GM18498 (cell line): ENCODE data around the gene CLRN2.
"Not testable (repeated sequence)": the region's sequence is repeated elsewhere in the genome, so short reads cannot be mapped to it uniquely, and the experiment has no call there.

ENCODE experiments used
- ATAC-seq: cut with Tn5 transposase; IDR thresholded peaks from one replicate; pipeline ENCODE4 v1.9.1; 2021; ENCODE audit warnings: mild to moderate bottlenecking, moderate library complexity; ENCODE audit not compliant: unreplicated experiment

Gene CLRN2

DNA sequence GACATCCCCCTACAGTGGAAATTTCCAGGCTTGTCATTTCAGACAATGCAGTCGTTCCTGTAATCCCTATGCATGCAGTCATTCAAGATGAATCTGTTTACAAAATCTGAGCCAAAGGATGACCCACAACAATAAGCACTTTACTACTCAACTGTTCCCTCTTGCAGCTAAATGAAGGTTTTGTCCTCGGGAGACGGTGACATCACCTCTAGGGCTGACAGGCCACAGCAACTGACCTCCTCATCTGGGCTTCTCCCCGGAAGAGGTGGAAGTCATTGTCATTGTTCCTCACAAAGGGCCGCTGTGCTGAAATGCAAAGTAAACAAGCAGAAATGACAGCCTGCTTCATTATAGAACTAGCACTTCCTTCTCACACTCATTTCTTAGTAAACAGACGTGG lies 29.2 kb downstream of the CLRN2 start:
- ATAC-seq, result no peak

DNA sequence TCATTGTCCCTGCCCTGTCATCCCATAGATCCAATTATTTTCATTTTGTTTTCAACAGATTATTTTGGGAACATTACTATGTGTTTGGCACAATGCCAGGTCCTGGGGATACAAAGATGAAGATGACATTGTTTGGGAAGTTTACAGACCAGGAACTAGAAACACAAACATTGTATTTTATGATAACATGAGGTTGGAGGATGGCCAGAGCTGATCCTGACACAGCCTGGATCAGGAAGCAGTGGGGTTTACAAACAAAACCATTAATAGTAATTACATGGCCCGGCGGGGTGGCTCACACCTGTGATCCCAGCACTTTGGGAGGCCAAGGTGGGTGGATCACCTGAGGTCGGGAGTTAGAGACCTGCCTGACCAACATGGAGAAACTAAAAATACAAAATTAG lies 29.9 kb downstream of the CLRN2 start:
- no peak for ATAC-seq

DNA sequence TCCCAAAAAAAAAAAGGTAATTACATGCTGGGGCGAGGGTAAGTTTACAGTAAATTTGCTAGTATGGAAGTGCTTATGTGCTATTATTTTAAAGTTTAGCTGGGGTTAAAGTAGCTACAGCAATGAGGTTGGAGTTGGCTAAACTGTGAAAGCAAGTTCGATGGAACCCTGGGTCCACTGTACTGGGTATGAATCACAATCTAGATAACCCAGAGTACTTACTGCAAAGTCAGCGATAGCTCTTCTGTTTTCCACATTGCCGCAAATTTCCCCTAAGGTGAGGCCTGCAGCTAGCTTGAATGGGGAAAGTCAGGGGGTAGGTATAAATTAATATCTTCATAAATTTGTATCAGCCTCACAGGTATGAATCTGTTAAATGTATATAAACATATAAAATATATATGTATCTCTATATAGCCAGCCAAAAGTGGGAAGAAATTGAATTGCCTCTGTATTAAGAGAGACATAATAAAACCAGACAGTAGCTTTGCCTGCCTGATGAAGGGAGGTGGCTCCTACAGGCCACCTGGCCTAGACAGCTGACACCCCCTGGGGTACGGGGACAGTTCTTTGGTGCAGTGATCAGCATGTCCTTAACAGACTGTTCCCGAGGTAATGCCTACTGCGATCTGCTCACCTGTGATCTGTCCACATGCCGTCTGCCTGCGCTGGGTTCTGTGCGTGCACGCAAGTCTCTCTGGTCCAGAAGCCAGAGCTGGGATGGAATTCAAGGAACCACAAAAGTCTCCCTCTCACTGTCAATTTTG lies 30.6 kb downstream of the CLRN2 start:
- no peak for ATAC-seq

DNA sequence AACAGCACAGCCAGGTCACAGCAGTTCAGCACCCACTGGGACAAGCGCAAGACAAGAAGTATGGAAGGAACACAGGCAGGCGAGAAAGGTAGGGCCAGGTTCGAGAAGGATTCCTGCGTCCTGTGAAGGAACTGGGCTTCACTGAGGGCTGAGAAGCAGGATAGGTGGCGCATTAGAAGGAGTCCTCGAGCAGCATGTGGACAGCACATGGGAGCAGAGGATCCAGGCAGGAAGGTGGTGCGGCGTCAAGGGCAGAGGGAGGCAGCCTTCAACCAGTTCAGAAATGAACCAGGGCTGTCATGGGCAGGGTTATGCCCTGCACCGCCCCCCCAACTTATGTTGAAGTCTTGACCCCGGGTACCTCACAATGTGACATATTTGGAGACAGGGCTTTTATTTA lies 31.3 kb downstream of the CLRN2 start:
- no peak for ATAC-seq

DNA sequence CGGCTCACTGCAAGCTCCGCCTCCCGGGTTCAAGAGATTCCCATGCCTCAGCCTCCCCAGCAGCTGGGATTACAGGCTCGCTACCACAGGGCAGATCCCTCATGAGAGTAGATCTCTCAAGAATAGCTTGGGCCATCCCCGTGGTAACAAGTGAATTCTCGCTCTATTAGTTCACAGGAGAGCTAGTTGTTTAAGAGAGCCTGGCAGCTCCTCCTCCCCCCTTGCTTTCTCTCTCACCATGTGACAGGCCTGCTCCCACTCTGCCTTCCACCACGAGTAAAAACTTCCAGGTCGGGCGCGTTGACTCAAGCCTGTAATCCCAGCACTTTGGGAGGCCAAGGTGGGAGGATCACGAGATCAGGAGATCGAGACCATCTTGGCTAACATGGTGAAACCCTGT lies 31.7 kb downstream of the CLRN2 start:
- ATAC-seq, result no peak

- ATAC-seq, result no peak
These were observed 35.6 kb downstream of the CLRN2 start for GRCh38 chr4:17550549-17550948.

DNA sequence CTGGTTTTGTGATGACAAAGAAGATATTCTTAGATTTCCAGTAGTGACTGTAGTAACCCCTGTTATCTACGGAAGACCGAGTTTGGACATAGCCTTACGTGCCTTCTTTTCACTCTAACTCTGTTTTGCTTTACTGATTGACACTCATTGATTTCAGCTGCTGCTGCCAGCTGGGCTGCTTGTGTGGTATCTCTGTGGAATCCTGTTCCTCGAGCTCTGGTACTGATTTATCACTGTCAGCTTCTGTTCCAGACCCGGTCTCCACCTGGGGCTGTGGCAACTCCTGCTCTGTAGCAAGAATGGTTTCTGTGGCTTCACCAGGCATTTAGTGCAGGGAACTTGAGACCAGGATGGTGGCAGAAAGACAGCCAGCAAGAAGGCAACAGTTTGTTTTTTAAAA lies 37.5 kb downstream of the CLRN2 start:
- no peak for ATAC-seq

DNA sequence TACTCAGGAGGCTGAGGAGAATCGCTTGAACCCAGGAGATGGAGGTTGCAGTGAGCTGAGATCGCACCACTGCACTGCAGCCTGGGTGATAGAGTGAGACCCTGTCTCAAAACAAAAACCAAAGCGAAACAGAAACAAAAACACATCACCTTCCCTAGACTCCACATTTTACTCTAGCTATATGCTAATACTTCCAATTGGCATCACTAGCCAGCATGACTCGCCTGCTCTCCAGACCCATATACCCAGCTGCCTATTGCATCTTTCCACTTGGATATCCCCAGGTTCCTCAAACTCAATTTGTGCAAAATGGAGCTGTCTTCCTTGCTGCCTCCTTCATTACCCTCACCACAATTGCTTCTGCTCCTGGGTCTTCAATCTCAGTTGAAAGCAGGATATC lies 39.6 kb downstream of the CLRN2 start:
- ATAC-seq, result no peak

DNA sequence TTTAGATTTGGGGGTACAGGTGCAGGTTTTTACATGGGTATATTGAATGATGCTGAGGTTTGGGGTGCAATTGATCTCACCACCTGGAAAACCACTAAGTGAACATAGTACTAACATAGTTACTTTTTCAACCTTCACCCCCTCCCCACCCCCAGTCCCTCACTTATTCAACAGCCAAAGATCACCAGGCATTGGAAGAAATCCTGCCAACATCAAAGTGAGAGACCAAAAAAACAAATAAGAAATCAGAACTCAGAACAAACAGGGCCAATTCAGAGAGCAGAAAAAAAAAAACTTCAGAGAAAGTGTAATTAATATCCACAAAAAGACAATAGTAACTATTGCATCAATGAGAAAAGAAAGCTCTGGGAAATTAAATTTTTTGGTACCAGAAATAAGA lies 41.5 kb downstream of the CLRN2 start:
- no peak for ATAC-seq

GRCh38 chr4:17557880-17558279 lies 42.9 kb downstream of the CLRN2 start:
- ATAC-seq, result no peak

DNA sequence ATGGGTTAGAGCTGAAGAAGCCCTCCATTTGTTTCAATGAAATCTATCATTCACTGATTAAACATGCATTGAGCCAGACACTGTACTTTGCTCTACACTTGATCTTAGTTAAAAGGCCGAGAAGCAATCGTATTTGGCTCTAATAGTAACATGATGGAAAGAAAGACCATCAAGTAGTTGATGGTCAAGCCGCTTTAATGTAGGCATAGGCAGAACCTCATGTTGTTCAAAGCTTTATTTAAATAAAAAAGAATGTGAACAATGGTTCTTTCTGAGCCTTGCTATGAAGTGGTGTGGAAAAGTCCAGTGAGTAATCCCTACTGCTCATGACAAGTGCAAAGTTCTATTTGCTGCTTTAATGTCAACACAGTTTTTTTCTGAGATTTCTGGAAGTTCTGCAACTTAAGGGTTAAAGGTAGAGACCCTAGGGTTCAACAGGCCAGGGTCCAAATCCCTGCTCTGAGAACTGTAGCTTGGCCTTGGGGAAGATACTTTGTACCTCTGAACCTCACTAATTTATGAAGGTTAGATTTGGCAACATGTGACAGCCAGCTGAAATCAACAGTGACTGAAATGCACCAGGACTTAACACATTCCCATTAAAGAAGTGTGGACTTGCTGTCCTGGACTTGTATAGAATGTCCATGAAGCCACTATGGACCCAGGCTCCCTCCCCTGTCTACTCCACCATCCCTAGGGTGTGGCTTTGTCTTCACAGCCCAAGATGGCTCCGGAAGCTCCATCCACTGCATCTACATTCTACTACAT lies 44.2 kb downstream of the CLRN2 start:
- ATAC-seq, result no peak

DNA sequence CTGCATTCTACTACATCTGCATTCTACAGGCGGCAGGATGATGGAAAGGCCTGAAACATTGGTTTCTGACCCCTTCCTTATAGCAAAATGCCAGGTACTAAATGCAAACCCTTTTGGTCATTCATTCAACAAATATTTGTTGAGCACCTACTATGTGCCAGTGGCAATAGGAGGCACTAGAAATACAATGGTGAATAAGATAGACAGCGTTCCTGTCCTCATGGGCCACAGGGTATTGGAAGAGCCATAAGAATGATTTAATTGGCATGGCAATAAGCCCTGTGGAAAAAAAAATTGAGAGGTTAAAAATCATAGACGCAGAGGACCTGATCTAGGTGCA lies 44.7 kb downstream of the CLRN2 start:
- no peak for ATAC-seq

DNA sequence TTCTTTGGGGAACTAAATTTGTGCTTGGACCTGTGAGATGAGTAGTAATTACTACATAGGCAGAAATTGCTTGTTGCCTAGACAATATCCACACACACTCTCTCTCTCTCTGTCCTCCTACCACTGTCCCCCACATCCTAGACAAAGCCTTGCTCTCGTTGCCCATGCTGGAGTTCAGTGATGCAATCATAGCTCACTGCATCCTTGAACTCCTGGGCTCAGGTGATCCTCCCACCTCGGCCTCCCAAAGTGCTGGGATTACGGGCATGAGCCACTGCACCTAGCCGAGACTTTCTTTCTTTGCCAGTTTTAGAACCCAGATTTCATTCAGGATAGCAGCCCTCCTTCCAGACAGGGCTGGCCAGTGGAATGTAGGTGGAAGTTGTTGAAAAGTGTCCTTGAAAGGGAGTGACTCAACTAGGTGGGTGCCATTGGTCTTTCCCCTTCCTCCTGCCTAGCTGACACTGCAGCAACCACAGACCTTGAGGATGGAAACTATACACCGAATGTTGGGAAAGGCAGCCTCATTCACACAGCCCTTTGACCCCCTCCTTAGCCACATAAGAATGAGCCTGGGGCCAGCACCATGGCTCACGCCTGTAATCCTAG lies 45.2 kb downstream of the CLRN2 start:
- no peak for ATAC-seq

- no peak for ATAC-seq
These were observed 46.4 kb downstream of the CLRN2 start for GRCh38 chr4:17561195-17561909.

GRCh38 chr4:17562157-17562556 lies 47.2 kb downstream of the CLRN2 start:
- no peak for ATAC-seq

- no peak for ATAC-seq
These were observed 50.9 kb downstream of the CLRN2 start for GRCh38 chr4:17565846-17566245.

- no peak for ATAC-seq
These were observed 52.3 kb downstream of the CLRN2 start for GRCh38 chr4:17567271-17567670.

DNA sequence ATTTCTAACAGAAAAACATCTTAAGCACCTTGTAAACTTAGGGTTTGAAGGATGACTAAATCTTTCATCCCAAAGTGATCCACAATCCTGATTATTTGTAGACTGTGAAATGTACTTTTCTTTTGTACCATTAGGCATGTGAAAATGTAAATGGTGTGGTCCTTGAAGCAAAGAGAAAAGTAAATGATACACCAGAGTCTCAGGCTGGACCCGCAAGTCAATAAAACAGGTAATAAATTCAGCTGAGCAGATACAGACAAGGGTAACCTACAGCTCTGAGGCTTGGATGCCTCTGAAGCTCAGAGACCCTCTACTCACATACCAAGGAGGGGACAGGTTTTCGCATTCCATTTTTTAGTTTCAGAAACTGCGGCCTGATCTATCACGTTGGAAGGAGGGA lies 59.2 kb downstream of the CLRN2 start:
- ATAC-seq, result no peak

DNA sequence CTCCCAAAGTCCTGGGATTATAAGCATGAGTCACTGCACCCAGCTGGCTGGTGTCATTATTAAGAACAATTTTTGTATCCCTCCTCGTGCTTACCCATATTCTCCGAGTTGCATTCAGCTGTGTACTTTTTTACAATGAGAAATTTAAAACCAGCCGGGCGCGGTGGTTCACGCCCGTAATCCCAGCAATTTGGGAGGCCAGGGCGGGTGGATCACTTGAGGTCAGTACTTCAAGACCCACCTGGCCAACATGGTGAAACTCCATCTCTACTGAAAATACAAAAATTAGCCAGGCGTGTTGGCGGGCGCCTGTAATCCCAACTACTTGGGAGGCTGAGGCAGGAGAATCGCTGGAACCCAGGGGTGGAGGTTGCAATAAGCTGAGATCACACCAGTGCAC lies 60.2 kb downstream of the CLRN2 start:
- not testable (repeated sequence) for ATAC-seq
